AG04449 (cell line): Measurements from ENCODE around the gene RARB.

Experiments
- CTCF ChIA-PET: fragments of 350-600 bp; formaldehyde crosslinking; extraction: SDS; loops from one replicate; lab custom pipeline; 2021; ENCODE audit warnings: antibody characterized with exemption; lab: Yijun Ruan, JAX
- POLR2A ChIA-PET: fragments of 400-600, 350-600 bp; formaldehyde crosslinking; extraction: SDS; loops from one replicate; lab custom pipeline; 2020; ENCODE audit warnings: antibody characterized with exemption, inconsistent platforms; lab: Yijun Ruan, JAX
- DNase-seq: peaks from one replicate; pipeline ENCODE4 v3.0.0-alpha.2; 2010; ENCODE audit warnings: low read depth, low spot score
- H3K4me3 ChIP-seq: 2 replicates; pipeline ENCODE4 v1.5.1; 2011; ENCODE audit warnings: low read depth, mild to moderate bottlenecking, control low read depth, low read length
- CTCF ChIP-seq: IDR thresholded peaks from one replicate; pipeline ENCODE4 v1.5.1; 2011; ENCODE audit warnings: mild to moderate bottlenecking, moderate library complexity, low read length, control low read depth, inconsistent platforms; ENCODE audit not compliant: insufficient read depth; ENCODE audit errors: missing control alignments

The RARB gene

GRCh38 chr3:25537516-25537915, 109.5 kb downstream of the RARB start:
- no peak overlapping the region for H3K4me3 ChIP-seq
- no peak for TF ChIP-seq CTCF
- no peak for DNase-seq
- POLR2A ChIA-PET = no interaction called here
- CTCF ChIA-PET = no interaction called here

DNA sequence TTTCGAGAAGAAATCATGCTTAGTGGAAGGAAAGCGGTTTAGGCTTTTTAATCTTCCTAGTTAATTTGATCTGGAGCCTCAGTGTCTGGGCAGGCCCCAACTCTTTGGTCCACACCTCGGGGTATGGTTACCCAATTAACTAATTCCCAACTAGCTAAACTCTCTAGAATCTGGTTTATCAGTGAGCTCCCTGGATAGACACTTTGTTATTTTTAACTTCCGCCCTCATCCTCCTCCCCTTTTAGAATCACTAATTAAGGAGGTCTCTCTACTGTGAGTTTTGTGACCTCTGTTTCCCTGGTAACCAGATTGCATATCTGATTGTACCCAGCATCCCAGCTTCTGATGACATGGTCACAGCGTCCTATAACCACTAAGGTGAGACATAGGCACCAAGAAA, 112.2 kb downstream of the RARB start:
- no peak for TF ChIP-seq CTCF
- ChIA-PET POLR2A (no interaction called here), CTCF (interaction anchor here (1.4 kb wide), 1 partner anchor 10 kb away, joined by 4 read pairs; no protein-coding TSS in a partner anchor)
- H3K4me3 ChIP-seq = no peak overlapping the region
- DNase-seq = no peak

GRCh38 chr3:25542492-25543039, 114.5 kb downstream of the RARB start:
- no peak for TF ChIP-seq CTCF
- CTCF ChIA-PET = interaction anchor here (1.0 to 2.2 kb wide), 4 partner anchors 10 to 50 kb away, joined by 3 to 10 read pairs (median 4); no protein-coding TSS in a partner anchor

GRCh38 chr3:25547103-25547502, 119.0 kb downstream of the RARB start:
- no peak for TF ChIP-seq CTCF
- CTCF ChIA-PET = no interaction called here
- POLR2A ChIA-PET = no interaction called here

More at GRCh38 chr3:25542492-25543039, 114.5 kb downstream of the RARB start:
- DNase-seq = no peak
- no peak overlapping the region for H3K4me3 ChIP-seq
- POLR2A ChIA-PET = no interaction called here

DNA sequence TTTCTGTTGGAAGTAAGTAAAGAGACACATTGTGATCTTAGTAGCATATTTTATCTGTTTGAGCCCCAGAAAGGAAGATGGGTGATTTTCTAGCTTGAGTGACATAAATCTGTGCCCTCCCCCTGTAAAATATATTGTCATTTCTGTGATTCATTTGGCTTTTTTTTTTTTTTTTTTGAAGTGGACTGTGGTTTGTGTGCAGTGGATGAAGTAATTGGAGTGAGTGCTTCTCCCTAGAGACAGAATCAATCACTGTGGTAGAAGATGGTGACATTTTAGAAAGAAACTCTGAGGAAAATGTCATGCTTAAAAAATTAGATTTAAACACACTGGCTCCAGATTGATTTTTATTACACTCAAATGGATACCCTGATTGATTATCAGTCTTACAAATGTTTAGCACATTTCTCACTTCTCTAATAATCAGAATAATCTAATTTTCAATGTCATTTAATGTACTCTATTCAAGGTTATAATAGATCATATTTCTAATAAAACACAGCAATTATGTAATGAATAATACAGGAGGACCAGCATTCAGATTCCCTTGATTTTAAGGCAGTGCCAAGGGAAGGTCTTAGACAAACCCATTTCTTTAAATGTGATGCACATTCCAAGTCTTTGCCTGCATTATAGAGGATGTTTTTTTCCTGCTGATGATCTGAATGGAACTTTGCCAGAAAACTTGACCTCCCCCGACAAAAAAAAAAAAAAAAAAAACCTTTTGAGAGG, 120.0 kb downstream of the RARB start:
- CTCF ChIA-PET = no interaction called here
- POLR2A ChIA-PET = no interaction called here
- no peak for TF ChIP-seq CTCF
- DNase-seq = no peak
- no peak overlapping the region for H3K4me3 ChIP-seq

More at GRCh38 chr3:25547103-25547502, 119.0 kb downstream of the RARB start:
- H3K4me3 ChIP-seq = no peak overlapping the region
- no peak for DNase-seq

DNA sequence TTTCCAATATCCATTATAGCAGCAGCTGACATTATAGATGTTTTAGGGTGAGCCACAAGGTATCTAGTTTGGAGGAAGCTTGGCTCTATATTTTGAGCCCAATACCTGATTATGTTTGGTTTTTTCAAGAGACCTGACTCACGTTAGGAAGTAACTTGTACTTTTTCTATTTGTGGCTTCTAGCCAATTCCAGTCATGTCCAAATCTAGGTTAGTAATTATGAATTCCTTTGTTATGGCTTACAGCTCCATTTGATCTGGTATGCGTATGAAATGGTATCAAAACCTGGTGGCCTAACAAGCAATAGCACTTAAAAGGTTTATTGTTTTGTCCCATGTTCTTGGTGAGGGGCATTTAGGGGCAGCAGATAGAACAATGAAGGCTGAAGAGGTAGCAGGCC, 120.8 kb downstream of the RARB start:
- ChIA-PET CTCF (interaction anchor here (1.0 kb wide), 1 partner anchor 64 kb away, joined by 3 read pairs; no protein-coding TSS in a partner anchor), POLR2A (no interaction called here)
- DNase-seq = no peak
- no peak overlapping the region for H3K4me3 ChIP-seq
- no peak for TF ChIP-seq CTCF
